Effector CD4-positive, alpha-beta T cell (primary cell): ENCODE results near the gene STIM1.
A peak's percentile ranks its signal among the peaks of the same experiment; 100 is the strongest.
"Not testable (repeated sequence)": the region's sequence is repeated elsewhere in the genome, so short reads cannot be mapped to it uniquely, and the experiment has no call there.

Source experiments
- DNase-seq: peaks from one replicate; pipeline ENCODE4 v3.0.0-alpha.2; 2020

Gene STIM1

GRCh38 chr11:3888876-3889275 is 33.4 kb downstream of the STIM1 start:
- DNase-seq = no peak

DNA sequence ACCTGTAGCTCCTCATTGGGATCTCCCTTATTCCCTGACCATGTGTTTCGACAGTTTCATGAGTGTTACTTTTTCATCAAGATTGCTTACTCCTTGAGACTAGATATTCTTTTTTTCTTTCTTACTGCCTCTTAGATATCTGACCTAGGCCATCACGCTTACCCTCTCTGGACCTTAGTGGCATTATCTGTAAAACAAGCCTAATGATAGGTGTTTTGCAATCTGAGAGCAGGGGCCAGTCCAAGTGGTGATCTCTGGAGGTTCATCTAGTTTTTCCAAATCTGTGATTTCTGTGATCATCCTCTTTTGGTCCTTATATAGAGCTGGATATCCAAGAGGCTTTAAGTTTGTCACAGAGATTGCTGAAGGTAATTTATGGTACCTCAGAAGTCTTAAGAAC is 34.5 kb downstream of the STIM1 start:
- DNase-seq = no peak

- DNase-seq = no peak
Observed at GRCh38 chr11:3890806-3891205, 35.3 kb downstream of the STIM1 start.

DNA sequence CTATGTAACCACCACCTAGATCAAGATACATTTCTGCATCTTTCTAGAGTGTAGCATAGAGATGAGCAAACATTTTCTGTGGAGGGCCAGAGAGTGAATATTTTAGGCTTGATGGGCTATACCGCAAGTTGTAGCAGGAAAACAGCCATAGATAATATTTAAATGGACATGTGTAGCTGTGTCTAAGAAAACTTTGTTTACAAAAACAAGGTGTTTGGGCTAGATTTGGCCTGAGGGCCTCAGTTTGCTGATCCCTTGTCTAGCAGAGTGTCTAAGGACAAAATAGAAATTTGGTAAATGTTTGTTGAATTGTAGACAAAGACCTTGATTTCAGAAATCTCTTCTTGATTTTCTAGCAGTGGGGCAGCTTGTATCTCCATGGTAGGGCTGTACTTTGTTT is 36.3 kb downstream of the STIM1 start:
- DNase-seq = no peak

DNA sequence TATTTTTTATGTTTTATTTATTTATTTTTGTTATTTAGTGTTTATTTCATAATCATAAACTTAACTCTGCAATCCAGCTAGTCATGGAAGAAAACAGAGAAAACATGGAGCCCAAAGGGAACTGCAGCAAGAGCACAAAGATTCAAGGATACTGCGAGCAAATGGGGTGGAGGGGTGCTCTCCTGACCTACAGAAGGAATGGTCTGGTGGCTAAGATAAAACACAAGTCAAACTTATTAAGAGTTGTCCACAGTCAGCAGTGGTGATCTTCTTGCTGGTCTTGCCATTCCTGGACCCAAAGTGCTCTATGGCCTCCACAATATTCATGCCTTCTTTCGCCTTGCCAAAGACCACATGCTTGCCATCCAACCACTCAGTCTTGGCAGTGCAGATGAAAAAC is 36.7 kb downstream of the STIM1 start:
- no peak for DNase-seq

GRCh38 chr11:3893311-3893710 is 37.8 kb downstream of the STIM1 start:
- no peak for DNase-seq

GRCh38 chr11:3894128-3894731 is 38.8 kb downstream of the STIM1 start:
- no peak for DNase-seq

DNA sequence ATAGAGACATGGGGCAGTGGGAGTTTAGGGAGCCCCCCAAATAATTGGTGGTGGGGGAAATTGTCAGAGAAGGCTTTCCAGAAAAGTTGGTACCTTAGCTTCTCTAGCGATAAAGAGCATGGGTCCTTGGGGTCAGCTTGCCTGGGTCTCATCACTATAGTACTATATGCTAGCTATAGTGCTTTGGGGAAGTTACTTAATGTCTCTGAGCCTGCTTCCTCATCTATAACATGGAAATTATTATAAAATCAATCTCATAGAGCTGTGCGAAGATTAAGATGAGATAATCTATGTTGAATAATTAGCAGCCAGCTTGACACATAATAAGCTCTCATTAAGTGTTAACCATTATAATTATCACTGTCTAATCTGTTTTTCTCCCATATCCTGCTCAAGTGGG is 41.2 kb downstream of the STIM1 start:
- no peak for DNase-seq

- DNase-seq = not testable (repeated sequence)
Observed at GRCh38 chr11:3900230-3900629, 44.8 kb downstream of the STIM1 start.

GRCh38 chr11:3901249-3902025 is 46.0 kb downstream of the STIM1 start:
- no peak for DNase-seq

- DNase-seq = no peak
Observed at GRCh38 chr11:3902441-3902840, 47.0 kb downstream of the STIM1 start.

GRCh38 chr11:3903207-3903896 is 47.9 kb downstream of the STIM1 start:
- no peak for DNase-seq

DNA sequence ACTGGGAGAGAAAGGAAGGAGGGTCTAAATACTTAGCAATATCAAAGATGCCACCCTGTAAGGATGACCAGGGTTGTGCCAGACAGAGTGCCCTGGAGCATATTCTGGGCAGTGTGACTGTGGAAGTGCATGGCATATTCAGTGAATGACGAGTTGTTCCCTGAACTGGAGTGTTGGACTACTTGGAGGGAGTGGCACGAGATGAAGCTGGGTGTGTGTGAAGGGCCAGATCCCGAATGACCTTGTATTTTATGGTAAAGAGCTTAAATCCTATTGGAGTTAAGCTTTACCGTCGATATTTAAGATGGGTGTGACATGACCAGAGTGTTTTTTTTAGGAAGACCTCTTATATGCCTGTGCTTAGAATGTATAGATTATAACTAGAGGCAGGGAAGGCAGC is 48.8 kb downstream of the STIM1 start:
- DNase-seq = no peak

- peak; percentile 49 for DNase-seq
Observed at GRCh38 chr11:3905080-3905953, 49.9 kb downstream of the STIM1 start.

DNA sequence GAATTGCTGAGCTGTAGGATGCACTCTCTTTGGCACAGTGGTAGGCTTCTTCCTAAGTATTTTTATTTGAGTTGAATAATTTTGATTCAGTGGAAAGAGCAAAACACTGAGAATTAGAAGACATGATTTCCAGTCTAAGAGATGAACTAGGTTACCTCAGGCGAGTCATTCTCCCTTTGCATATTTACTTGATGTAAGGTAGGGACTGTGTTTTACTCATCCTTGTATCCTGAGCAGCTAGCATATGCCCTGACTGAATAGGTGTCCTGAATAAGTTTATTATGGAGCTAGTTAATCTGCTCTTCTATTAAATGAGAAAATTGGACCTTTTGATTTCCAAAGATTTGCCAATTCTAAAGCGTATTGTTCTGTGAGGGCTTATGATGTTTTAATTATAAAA is 50.7 kb downstream of the STIM1 start:
- DNase-seq = no peak

- DNase-seq = no peak
Observed at GRCh38 chr11:3907590-3907989, 52.1 kb downstream of the STIM1 start.

- no peak for DNase-seq
Observed at GRCh38 chr11:3909901-3910300, 54.4 kb downstream of the STIM1 start.

- DNase-seq = no peak
Observed at GRCh38 chr11:3911908-3912505, 56.5 kb downstream of the STIM1 start.

DNA sequence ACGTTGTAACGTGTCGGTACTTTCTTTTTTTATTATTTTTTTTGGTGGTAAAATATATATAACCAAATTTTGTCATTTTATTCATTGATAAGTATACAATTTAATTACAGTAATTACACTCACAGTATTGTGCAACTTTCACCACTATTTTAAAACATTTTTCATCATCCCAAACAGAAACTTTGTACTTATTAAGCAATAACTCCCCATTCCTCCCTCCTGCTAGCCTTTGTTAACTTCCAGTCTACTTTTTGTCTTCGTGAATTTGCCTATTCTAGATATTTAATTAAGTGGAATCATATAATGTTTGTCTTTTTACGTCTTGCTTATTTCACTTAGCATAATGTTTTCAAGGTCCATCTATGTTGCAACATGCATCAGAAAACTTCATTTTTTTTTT is 58.5 kb downstream of the STIM1 start:
- no peak for DNase-seq

- no peak for DNase-seq
Observed at GRCh38 chr11:3914805-3915204, 59.3 kb downstream of the STIM1 start.

DNA sequence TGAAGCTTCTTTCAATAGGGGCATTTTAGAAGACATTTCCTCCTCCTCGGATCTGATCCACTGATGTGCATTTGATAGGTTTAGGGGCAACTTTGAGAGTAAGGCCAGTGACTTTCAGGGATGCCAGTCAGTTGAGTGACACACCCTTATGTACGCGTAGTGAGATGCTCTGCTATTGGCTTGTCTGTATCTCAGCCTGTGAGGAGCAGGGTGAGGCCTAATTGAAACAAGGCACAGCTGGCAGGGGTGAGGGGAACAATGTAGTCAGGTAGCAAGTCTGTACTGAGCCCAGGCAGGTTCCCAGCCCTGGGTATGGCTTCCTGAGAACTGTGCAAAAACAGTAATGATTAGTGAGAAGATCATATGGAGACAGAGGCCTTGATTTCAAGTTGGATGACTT is 61.5 kb downstream of the STIM1 start:
- no peak for DNase-seq

GRCh38 chr11:3920148-3920852 is 64.8 kb downstream of the STIM1 start:
- DNase-seq = peak; percentile 39
